ENCODE measurements around the gene NUCB1.
"Not testable (repeated sequence)": the region's sequence is repeated elsewhere in the genome, so short reads cannot be mapped to it uniquely, and the experiment has no call there.

GRCh38 chr19:48899386-48899749 lies 744 bp upstream of the NUCB1 start:
- TF ChIP-seq CTCF (IDR thresholded peaks at IDR 0.05); ZFX (IDR thresholded peaks at IDR 0.05; ENCODE audit: borderline replicate concordance): not testable (repeated sequence)
